ENCODE results near the gene STARD4.

DNA sequence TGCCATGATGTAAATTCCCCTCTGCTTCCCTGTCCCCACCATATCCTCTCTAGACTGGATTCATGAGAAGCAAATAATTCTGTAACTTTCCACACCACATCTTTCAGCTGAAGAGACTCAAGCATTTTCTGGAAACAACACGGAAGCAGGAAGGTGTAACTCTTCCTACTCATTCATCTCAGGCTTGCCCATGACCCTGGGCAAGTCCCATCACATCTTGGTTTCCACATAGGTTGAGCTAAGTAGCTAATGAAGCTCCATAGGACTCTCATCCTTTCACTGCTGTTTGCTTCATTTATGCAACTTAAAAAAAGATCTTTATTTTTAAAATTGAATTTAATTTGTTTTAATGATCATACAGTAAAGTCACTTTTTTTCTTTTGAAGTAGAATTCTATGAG, 32.7 kb upstream of the STARD4 start:
- TF ChIP-seq CTCF (IDR thresholded peaks at IDR 0.05) (no peak), EP300 (IDR thresholded peaks at IDR 0.05) (no peak)
